ENCODE results near the gene SPATA31E1.
"Not testable (repeated sequence)": the region's sequence is repeated elsewhere in the genome, so short reads cannot be mapped to it uniquely, and the experiment has no call there.

The SPATA31E1 gene

DNA sequence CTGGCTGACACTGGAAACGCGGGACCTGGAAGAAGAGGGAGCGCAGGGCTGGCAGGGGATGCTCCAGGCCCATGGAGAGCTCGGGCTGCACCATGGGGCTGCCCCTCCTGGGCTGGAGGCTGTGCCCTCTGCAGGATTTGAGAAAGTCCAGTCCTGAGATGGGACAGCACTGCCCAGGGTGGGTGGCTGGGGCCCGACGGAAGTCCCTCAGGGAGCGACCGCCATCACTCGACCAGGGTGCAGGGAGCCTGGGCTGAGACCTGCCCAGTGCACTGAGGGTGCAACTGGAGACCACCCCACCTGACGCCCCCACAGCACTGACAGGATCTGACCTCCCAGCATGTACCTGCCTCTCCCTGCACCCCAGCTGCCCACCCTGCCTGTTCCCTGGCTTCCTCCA is 42.2 kb downstream of the SPATA31E1 start:
- not testable (repeated sequence) for DNase-seq (ENCODE audit: low read depth in 2 of 2)

DNA sequence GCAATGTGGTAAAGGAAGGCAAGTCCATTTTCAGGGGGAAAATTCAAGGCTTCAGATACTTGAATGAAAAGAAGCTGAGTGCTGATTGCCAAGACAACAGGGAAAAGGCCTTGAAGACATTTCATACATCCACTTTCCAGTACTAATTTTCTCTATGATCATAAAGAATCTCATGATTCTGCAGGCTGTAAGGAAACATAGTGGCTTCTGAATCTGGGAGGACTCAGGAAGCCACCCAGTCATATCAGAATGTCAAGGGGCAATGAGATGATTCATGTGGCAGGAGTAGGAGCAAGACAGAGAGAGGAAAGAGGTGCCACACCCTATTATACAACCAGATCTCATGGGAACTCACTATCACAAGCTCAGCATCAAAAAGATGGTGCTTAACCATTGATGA is 46.5 kb downstream of the SPATA31E1 start:
- not testable (repeated sequence) for DNase-seq (ENCODE audit: low read depth in 2 of 2)

DNA sequence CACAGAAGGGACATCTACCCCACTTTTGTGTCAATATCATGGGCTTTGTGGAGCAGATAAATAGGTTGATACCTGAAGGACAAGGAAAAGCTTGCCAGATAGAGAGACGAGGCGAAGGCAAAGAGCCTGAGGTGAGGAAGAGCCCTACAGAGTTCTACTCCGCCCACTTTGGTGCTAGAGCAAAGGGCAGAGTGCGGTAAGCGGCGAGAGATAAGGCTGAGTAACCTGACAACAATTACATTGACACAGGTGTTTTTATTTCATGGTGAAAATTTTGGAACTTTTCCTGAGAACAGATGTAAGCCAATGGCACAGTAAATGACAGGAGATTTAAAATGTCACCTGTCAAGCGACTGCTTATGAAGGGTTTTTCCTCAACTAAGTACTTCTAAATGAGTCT is 51.8 kb downstream of the SPATA31E1 start:
- DNase-seq (ENCODE audit: low read depth in 2 of 2) = not testable (repeated sequence)

DNA sequence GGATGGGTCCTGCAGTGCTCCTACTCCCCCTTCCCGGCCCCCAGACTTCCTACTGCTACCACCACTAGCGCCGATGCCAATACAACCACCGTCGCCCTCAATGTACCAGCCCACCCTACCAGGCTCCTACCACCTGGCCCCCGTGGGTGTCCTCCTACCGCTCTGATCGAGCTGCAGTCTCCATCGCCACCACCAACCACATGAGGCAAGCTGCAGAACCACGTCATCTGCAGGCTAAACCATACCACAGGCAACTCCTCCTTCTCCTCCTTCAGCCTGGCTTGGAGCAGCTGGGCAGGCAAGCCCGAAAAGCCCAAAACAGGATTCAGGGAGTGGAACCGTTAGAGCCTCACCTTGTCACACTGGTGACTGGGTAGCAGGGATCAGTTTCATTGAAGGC is 54.7 kb downstream of the SPATA31E1 start:
- DNase-seq (ENCODE audit: low read depth in 2 of 2) = not testable (repeated sequence)

DNA sequence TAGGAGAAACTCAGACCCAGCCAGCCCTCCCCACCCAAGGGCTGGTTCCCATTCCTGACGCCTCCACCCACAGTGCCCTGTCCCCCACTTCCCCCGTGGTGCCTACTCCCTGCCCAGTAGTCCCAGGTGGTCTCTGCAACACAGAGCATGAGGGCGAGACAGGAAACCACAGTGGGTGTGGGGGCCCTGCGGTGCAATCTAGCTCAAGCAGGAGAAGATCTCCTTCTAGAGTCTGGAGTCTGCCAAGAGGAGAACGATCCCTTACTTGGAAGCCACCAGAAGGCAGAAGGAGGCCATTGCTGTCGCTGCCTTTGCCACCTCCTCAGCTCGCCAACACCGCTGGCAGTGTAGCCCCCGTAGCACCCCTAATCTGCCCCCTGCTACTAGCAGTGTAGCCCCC is 55.2 kb downstream of the SPATA31E1 start:
- not testable (repeated sequence) for DNase-seq (ENCODE audit: low read depth in 2 of 2)

DNA sequence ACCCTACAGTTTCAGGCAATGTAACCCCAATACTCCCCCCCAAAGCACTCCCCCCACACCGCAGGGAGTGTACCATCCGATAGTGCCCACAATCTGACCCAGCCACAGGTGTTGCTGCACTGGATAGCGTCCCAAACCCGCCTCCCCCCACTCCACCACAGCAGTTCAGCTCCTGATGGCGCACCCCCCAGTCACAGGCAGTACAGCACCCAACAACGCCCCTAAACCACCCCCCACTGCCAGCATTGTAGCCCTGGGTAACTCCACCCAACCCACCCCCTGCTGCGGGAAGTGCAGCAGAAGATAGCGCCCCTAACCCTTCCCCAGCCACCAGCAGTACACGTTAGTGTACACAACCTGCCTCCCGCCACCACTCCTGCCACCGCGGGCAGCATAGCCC is 55.7 kb downstream of the SPATA31E1 start:
- DNase-seq (ENCODE audit: low read depth in 2 of 2) = not testable (repeated sequence)
